Measurements from ENCODE around the gene DACT3.

The DACT3 gene

DNA sequence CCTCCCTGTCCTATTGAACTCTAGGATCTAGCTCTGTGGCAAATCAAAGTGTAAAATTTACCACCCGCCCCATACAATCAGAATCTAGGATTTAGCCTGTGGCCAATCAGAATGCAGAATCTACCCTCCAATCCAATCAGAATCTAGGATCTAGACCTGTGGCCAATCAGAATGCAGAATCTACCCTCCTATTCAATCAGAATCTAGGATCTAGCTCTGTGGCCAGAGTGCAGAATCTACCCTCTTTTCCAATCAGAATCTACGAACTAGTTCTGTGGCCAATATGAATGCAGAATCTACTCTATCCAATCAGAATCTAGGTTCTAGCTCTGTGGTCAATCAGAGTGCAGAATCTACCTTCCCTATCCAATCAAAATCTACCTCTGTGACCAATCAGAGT lies 30.1 kb upstream of the DACT3 start:
- no peak overlapping the region for H3K4me3 ChIP-seq (ENCODE audit: low read depth, low read length)
- DNase-seq (ENCODE audit: low read depth): no peak
- TF ChIP-seq, protein P1, sequence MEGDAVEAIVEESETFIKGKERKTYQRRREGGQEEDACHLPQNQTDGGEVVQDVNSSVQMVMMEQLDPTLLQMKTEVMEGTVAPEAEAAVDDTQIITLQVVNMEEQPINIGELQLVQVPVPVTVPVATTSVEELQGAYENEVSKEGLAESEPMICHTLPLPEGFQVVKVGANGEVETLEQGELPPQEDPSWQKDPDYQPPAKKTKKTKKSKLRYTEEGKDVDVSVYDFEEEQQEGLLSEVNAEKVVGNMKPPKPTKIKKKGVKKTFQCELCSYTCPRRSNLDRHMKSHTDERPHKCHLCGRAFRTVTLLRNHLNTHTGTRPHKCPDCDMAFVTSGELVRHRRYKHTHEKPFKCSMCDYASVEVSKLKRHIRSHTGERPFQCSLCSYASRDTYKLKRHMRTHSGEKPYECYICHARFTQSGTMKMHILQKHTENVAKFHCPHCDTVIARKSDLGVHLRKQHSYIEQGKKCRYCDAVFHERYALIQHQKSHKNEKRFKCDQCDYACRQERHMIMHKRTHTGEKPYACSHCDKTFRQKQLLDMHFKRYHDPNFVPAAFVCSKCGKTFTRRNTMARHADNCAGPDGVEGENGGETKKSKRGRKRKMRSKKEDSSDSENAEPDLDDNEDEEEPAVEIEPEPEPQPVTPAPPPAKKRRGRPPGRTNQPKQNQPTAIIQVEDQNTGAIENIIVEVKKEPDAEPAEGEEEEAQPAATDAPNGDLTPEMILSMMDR (IDR thresholded peaks at IDR 0.05; ENCODE audit: low read depth, low read length, missing control alignments): no peak

DNA sequence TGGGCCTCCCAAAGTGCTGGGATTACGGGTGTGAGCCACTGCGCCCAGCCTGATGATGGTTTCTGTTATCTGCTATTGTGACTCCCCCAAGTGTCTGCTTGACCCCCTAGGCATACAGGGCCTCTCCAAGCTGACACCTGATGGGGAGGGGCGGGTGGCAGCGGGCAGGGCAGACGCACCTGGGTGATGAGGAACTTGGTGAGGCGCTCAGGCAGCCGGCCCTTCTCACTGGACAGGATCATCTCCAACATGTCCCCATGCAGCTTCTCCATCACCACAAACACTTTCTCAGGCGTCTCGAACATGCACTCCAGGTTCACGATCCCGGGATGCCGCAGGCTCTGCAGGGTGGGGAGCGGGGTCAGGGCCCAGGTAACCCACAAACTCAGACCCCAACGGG lies 28.4 kb upstream of the DACT3 start:
- TF ChIP-seq, protein P1 (IDR thresholded peaks at IDR 0.05; ENCODE audit: low read depth, low read length, missing control alignments): no peak
- DNase-seq (ENCODE audit: low read depth): no peak
- H3K4me3 ChIP-seq (ENCODE audit: low read depth, low read length): no peak overlapping the region

DNA sequence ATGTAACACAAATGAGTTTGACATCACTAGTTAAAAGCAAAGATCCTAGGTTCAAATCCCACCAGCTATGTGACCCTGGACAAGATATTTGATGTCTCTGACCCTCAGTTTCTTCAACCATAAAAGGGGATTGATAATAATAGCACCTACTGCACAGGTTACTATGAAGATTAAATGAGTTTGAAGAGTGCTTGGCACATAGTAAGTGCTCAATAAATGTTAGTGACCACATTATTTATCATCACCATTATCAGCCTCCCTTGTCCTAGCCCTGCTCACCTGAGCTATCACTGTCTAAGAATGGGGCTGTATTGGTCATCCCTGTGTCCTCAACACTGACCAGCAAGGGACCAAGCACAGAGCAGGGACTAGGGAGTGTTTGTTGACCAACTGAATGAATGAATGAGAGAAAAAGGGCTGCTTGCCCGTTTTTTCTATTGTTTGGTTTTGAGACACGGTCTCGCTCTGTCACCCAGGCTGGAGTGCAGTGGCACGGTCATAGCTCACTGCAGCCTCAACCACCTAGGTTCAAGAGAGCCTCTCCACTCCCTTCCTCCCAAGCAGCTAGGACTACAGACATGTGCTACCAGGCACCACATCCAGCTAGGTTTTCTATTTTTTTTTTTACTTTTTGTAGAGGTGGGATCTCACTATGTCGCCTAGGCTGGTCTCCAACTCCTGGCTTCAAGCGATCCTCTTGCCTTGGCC lies 26.6 kb upstream of the DACT3 start:
- DNase-seq (ENCODE audit: low read depth): no peak
- TF ChIP-seq, protein P1 (IDR thresholded peaks at IDR 0.05; ENCODE audit: low read depth, low read length, missing control alignments): no peak
- no peak overlapping the region for H3K4me3 ChIP-seq (ENCODE audit: low read depth, low read length)

DNA sequence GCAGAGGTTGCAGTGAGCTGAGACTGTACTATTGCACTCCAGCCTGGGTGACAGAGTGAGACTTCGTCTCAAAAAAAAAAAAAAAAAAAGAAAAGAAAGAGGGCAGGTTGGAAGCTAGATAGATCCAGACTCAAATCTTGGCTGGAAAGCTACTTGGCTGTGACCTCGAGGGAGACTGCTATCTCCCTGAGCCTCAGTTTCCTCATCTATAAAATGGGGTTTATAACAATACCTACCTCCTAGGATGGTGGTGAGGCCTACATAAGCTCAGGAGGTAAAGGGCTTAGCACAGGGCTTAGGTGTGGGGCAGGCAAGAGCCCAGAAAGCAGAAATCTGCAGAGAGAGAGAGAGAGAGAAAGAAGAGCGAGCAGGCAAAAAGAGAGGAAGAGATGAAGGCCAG lies 24.2 kb upstream of the DACT3 start:
- no peak for DNase-seq (ENCODE audit: low read depth)
- TF ChIP-seq, protein P1 (IDR thresholded peaks at IDR 0.05; ENCODE audit: low read depth, low read length, missing control alignments): no peak
- no peak overlapping the region for H3K4me3 ChIP-seq (ENCODE audit: low read depth, low read length)

DNA sequence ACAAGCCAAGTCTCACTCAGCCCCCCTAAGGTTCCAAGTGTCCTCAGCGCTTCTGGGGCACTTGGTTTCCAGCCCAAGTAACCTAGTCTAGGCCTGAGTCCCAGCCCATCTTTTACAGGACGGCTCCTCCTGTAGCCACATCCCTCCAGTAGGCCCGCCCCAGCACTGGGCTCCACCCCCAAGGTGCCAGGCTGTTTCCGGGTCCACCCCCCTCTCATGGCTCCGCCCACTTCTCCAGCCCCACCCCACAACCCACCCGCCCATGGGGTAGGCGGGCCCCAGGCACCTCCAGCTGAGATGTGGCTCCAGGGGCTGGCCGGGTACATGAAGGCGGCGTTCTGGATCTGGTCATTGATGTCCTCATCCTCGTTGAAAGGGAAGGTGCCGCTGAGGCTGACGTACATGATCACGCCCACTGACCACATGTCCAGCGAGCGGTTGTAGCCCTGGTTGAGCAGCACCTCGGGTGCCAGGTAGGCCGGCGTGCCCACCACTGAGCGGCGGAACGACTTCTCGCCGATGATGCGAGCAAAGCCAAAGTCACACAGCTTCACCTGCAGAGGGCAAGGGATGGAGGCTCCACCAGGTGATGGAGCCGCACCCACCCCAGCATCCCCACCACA lies 17.2 kb upstream of the DACT3 start:
- TF ChIP-seq, protein P1 (IDR thresholded peaks at IDR 0.05; ENCODE audit: low read depth, low read length, missing control alignments): no peak
- peak; percentile 13 for DNase-seq (ENCODE audit: low read depth)
- H3K4me3 ChIP-seq (ENCODE audit: low read depth, low read length): no peak overlapping the region

DNA sequence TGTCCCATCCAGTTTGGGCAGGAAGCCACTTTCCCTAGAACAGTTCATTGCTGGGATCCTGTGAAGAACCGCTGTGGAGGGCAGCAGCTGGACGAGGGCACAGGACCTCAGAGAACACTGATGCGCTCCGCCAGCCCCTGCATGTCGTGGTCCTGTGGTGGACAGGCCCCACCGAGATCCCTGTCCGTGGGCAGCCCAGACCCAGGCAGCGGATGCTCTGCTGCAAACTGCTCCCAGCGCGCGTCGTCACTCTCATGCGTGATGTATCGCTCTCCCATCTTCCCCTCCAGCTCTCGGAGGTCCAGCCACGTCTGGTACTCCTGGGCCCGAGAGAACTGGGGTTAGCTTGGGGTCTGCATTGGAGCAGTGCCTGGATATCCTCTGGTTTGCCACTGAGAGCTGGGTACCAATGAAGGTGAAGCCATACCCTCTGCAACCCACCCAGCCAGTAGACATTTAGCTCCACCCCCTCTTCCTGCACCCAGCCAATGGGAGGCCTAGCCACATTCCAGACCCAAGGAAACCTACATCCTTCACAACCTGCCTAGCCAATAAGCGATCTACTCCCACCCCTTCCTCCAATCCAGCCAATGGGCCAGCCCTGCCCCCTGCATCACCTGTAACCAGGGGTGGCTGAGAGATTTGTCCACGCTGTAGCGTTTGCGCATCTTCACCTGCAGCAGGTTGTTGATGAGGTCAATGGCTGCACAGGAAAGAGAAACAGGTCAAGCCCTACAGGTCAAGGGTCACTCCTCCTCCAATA lies 13.6 kb upstream of the DACT3 start:
- no peak for DNase-seq (ENCODE audit: low read depth)
- H3K4me3 ChIP-seq (ENCODE audit: low read depth, low read length): no peak overlapping the region
- TF ChIP-seq, protein P1 (IDR thresholded peaks at IDR 0.05; ENCODE audit: low read depth, low read length, missing control alignments): no peak

All from GM12864 (cell line).